Hepatocyte (in vitro differentiated cells): Measurements from ENCODE around the gene AGBL3. TPM values are rescaled to one million over a fixed set of nuclear protein-coding genes. Genes with fewer than 3 reads are reported as not detected.

ENCODE experiments used
- DNase-seq: peaks from one replicate; pipeline ENCODE4 v3.0.0-alpha.2; 2016; ENCODE audit warnings: low spot score
- H2AFZ ChIP-seq: fragments of 200-600 bp; sonication (generic); 2 replicates; pipeline ENCODE4 v1.6.0; 2016; ENCODE audit warnings: antibody characterized with exemption, mild to moderate bottlenecking
- H3K27ac ChIP-seq: fragments of 200-600 bp; sonication (generic); 2 replicates; pipeline ENCODE4 v1.5.1; 2016; ENCODE audit warnings: mild to moderate bottlenecking
- H3K27me3 ChIP-seq: fragments of 200-600 bp; sonication (generic); 2 replicates; pipeline ENCODE4 v1.6.1; 2016
- H3K36me3 ChIP-seq: fragments of 200-600 bp; sonication (generic); replicated peaks from 2 replicates; pipeline ENCODE4 v1.5.1; 2016; ENCODE audit warnings: low read depth; ENCODE audit not compliant: insufficient read depth
- H3K4me1 ChIP-seq: fragments of 200-600 bp; sonication (generic); 2 replicates; pipeline ENCODE4 v1.5.1; 2016; ENCODE audit warnings: mild to moderate bottlenecking, moderate library complexity; ENCODE audit not compliant: insufficient read depth
- H3K4me2 ChIP-seq: fragments of 200-600 bp; sonication (generic); 2 replicates; pipeline ENCODE4 v1.6.0; 2016
- H3K4me3 ChIP-seq: fragments of 200-600 bp; sonication (generic); 2 replicates; pipeline ENCODE4 v1.5.1; 2016; ENCODE audit warnings: mild to moderate bottlenecking
- H3K79me2 ChIP-seq: fragments of 200-600 bp; sonication (generic); 2 replicates; pipeline ENCODE4 v1.6.0; 2017; ENCODE audit warnings: mild to moderate bottlenecking
- H3K9me2 ChIP-seq: fragments of 200-600 bp; sonication (generic); replicated peaks from 2 replicates; pipeline ENCODE4 v1.6.0; 2017; ENCODE audit warnings: mild to moderate bottlenecking; ENCODE audit not compliant: insufficient read depth
- H3K9me3 ChIP-seq: fragments of 200-600 bp; sonication (generic); 2 replicates; pipeline ENCODE4 v1.5.1; 2016; ENCODE audit warnings: low read depth, mild to moderate bottlenecking
- H4K20me1 ChIP-seq: fragments of 200-600 bp; sonication (generic); 2 replicates; pipeline ENCODE4 v1.6.0; 2016; ENCODE audit warnings: mild to moderate bottlenecking; ENCODE audit not compliant: insufficient read depth, poor library complexity, severe bottlenecking
- EZH2 ChIP-seq: fragments of 200-600 bp; sonication (generic); IDR thresholded peaks from 2 replicates; pipeline ENCODE4 v1.6.1; 2016; ENCODE audit warnings: antibody characterized with exemption, mild to moderate bottlenecking, borderline replicate concordance
- EZH2phosphoT487 ChIP-seq: fragments of 200-600 bp; sonication (generic); IDR thresholded peaks from one replicate; pipeline ENCODE4 v1.6.1; 2018; ENCODE audit warnings: antibody characterized with exemption, mild to moderate bottlenecking, low read depth, moderate library complexity; ENCODE audit not compliant: unreplicated experiment, severe bottlenecking
- WGBS: methylation state at CpG from one replicate; pipeline ENCODE4 v1.1.6; 2016; ENCODE audit warnings: low lambda C conversion rate; ENCODE audit errors: missing lambda C conversion rate; 5-methylcytosine and 5-hydroxymethylcytosine counted together
- polyA plus RNA-seq: library from polyadenylated mRNA; unstranded; fragments of >200 nt; fragmentation: Nextera tagmentation; extraction: Ambion mirVana; gene quantifications from 2 replicates; pipeline ENCODE4 v1.2.1, GENCODE V29; 2016
- total RNA-seq: library from RNA; depleted of rRNA; stranded (reverse); fragments of >200 nt; gene quantifications from 2 replicates; pipeline ENCODE4 v1.2.3, GENCODE V29; 2014
- TF ChIP-seq, protein P1 (sequence below): fragments of 200-600 bp; sonication (generic); IDR thresholded peaks from 2 replicates; pipeline ENCODE4 v1.5.1; 2016; ENCODE audit warnings: antibody characterized with exemption, mild to moderate bottlenecking; ENCODE audit not compliant: poor library complexity

Gene AGBL3
- total and polyA plus RNA-seq, 2 experiments from 2014 or later: 2.3 to 6.4 TPM

GRCh38 chr7:135181261-135181928 is 195.1 kb downstream of the AGBL3 start:
- no peak for DNase-seq
- TF ChIP-seq, protein P1, sequence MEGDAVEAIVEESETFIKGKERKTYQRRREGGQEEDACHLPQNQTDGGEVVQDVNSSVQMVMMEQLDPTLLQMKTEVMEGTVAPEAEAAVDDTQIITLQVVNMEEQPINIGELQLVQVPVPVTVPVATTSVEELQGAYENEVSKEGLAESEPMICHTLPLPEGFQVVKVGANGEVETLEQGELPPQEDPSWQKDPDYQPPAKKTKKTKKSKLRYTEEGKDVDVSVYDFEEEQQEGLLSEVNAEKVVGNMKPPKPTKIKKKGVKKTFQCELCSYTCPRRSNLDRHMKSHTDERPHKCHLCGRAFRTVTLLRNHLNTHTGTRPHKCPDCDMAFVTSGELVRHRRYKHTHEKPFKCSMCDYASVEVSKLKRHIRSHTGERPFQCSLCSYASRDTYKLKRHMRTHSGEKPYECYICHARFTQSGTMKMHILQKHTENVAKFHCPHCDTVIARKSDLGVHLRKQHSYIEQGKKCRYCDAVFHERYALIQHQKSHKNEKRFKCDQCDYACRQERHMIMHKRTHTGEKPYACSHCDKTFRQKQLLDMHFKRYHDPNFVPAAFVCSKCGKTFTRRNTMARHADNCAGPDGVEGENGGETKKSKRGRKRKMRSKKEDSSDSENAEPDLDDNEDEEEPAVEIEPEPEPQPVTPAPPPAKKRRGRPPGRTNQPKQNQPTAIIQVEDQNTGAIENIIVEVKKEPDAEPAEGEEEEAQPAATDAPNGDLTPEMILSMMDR: no peak
- no peak for TF ChIP-seq EZH2
- no peak for TF ChIP-seq EZH2phosphoT487
- H3K36me3 ChIP-seq: peaks cover 4% of the 10 kb centered on the region
- H3K4me3 ChIP-seq: no peak overlapping the region
- no peaks in the 10 kb centered on the region for H3K4me1 ChIP-seq
- 91% methylated on average over 3 of the region's 3 CpGs for WGBS
- H3K4me2 ChIP-seq: no peak overlapping the region
- H3K9me2 ChIP-seq: no peaks in the 10 kb centered on the region
- peaks cover 17% of the 10 kb centered on the region for H3K9me3 ChIP-seq
- no peaks in the 10 kb centered on the region for H4K20me1 ChIP-seq
- no peak overlapping the region for H2AFZ ChIP-seq
- H3K27me3 ChIP-seq: no peaks in the 10 kb centered on the region
- no peak overlapping the region for H3K27ac ChIP-seq
- no peaks in the 10 kb centered on the region for H3K79me2 ChIP-seq

DNA sequence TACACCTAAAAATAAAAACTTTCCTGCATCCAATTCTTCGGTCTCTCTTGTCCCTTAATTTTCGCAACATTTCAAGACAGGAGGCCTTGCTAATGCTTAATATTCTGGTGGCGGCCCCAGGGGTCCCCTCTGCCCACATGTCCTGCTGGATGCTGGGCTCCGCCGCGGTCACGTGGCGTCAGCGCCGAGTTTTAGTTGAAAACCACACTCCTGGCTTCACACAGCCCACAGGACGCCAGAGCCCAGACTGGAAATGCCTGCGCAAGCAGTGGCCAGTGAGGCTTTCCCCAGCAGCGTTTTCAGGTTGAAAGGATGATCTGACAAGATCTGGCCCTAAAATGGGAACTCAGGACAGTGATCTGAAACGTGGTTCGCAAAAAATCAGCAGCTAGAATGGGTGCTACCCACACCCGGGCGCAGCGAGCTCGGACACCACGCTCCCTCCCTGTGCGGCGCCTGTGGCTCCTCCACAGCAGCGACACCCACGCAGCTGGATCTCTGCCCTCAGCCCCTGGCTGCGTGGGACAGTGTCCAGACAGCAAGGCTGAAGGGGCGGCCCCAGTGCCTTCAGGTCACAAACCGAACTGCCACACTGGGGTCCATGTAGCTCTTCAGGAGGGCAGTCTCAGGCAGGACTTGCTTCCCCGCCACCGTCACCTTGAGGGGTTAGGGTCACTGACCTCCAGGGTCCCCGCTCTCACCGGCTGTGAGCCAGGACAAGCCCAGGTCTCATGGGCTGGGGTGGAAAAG is 195.8 kb downstream of the AGBL3 start:
- 98% methylated on average over 31 of the region's 31 CpGs for WGBS
- H3K27me3 ChIP-seq: no peaks in the 10 kb centered on the region

DNA sequence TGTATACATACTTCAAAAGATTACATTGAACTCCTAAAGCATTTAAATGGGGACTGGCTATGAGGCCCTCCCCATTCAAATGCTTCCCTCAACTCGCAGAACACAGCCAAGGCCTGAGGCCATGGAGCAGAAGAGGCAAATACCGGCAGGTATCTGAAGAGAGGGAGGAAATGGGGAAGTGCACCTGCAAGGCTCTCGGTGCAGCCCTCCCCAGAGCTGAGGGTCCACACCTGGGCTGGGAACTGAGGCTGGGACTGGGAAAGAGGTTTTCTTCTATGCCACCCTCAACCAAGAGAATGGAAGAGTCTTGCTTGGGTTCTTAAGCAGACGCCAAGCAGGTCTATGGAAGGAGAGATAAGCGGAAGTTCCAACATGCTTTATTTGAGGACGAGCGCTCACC is 197.2 kb downstream of the AGBL3 start:
- Histone ChIP-seq H3K9me3 (peaks cover 17% of the 10 kb centered on the region), H2AFZ (no peak overlapping the region), H3K4me3 (no peak overlapping the region), H3K36me3 (peaks cover 4% of the 10 kb centered on the region), H3K4me2 (no peak overlapping the region), H4K20me1 (no peaks in the 10 kb centered on the region), H3K4me1 (no peaks in the 10 kb centered on the region), H3K27ac (no peak overlapping the region), H3K79me2 (no peaks in the 10 kb centered on the region), H3K9me2 (no peaks in the 10 kb centered on the region), H3K27me3 (no peaks in the 10 kb centered on the region)
- no peak for TF ChIP-seq EZH2phosphoT487
- TF ChIP-seq, protein P1: no peak
- 91% methylated on average over 7 of the region's 7 CpGs for WGBS
- DNase-seq: no peak

More for the DNA sequence above, 195.8 kb downstream of the AGBL3 start:
- no peak overlapping the region for H3K4me2 ChIP-seq
- no peaks in the 10 kb centered on the region for H3K4me1 ChIP-seq
- no peaks in the 10 kb centered on the region for H4K20me1 ChIP-seq
- no peak overlapping the region for H2AFZ ChIP-seq
- H3K9me3 ChIP-seq: peaks cover 17% of the 10 kb centered on the region
- no peak for DNase-seq
- H3K79me2 ChIP-seq: no peaks in the 10 kb centered on the region
- peaks cover 4% of the 10 kb centered on the region for H3K36me3 ChIP-seq
- no peaks in the 10 kb centered on the region for H3K9me2 ChIP-seq
- TF ChIP-seq EZH2phosphoT487: no peak
- no peak for TF ChIP-seq EZH2
- H3K27ac ChIP-seq: no peak overlapping the region
- H3K4me3 ChIP-seq: no peak overlapping the region

- Histone ChIP-seq H3K79me2 (no peaks in the 10 kb centered on the region), H3K36me3 (peaks cover 4% of the 10 kb centered on the region), H3K9me2 (no peaks in the 10 kb centered on the region), H3K4me1 (no peaks in the 10 kb centered on the region), H3K27ac (no peak overlapping the region), H3K9me3 (peaks cover 17% of the 10 kb centered on the region), H2AFZ (no peak overlapping the region), H4K20me1 (no peaks in the 10 kb centered on the region), H3K27me3 (no peaks in the 10 kb centered on the region), H3K4me2 (no peak overlapping the region), H3K4me3 (no peak overlapping the region)
- no peak for TF ChIP-seq EZH2phosphoT487
- TF ChIP-seq, protein P1: no peak
- TF ChIP-seq EZH2: no peak
- 98% methylated on average over 5 of the region's 5 CpGs for WGBS
- no peak for DNase-seq
Measured at GRCh38 chr7:135184254-135184841, 198.0 kb downstream of the AGBL3 start.
